GM21529 (cell line): ENCODE measurements around the gene YBX2.

Source experiments
- ATAC-seq: cut with Tn5 transposase; IDR thresholded peaks from one replicate; pipeline ENCODE4 v1.9.1; 2021; ENCODE audit not compliant: unreplicated experiment

The YBX2 gene

DNA sequence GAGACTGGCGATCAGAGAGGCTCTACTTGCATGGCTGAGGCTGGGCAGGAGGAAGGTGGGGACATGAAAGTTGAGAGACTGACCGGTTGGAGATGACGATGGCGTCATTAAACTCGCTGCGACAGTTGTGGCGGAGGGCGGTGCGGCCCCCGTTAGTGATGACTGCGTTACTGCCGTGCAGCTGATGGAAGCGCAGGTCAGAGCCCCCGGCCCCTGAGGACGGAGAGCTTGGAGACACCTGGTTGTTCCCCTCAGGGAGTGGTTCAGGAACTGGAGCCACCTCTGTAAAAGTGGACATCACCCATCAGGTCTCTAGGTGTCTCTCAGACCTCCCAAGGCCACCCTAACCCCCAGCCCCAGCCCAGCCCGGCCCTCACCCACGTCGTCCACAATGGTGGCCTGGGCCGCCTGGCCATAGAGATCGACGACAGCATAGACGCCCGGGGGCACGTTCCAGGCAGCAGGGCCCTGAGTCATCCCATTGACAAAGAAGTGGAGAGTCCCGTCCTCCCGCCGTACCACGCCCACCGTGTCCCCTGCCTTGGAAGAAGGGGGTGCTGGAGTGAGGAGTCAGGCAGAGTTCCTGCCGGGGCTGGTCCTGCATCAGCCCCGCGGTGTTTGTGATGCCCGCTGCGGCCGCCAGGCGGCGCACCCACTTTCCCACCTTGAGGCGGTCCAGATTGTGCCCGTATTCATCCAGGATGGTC, 29.4 kb upstream of the YBX2 start:
- no peak for ATAC-seq

DNA sequence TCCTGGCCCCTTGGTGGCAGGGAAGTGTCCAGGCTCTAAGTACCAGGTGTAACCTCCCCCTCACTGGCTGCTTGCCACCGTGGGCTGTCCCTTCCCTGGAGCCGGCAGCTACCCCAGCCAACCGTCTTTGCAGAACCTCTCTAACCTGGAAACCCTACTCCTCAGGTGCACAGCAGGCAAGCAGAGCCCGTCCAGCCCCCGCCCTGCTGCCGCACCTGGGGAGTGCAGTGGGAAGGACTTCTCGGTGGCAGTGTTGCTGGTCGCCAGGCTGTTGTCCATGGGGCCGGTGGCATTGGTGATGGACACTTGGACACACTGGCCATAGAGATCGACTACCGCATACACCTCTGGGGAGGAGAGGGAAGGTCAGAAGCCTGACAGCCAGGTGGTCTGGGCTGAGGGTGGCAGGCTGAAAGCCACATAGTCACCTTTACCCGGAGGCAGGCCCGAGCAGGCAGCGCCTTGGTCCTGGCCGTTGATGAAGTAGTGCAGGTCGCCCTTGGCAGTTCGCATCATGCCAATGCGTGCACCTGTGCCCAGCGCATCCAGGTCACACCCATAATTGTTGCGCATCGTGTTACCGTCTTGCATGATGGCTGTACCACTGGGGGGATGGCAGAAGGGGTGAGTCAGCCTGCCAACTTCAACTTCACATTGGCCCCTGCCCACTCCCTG, 28.2 kb upstream of the YBX2 start:
- no peak for ATAC-seq

DNA sequence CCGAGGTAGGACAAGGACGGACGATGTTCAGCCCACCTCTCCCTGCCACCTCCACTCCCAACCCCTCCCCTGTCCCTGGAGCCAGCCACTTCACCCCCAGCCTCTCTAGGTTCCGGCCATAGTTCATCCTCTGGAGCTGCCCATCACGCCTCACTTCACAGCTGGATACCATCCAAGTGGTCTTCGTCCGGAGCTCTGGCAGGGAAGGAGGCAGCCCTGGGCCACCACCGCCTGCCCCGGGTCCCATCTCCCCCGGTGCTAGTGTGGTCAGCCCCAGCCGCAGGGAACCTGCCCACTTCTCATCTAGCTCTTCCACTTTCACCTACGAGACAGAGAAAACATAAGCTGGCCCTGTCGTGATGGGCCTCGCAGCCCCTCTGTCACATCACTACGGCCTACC, 27.0 kb upstream of the YBX2 start:
- no peak for ATAC-seq

DNA sequence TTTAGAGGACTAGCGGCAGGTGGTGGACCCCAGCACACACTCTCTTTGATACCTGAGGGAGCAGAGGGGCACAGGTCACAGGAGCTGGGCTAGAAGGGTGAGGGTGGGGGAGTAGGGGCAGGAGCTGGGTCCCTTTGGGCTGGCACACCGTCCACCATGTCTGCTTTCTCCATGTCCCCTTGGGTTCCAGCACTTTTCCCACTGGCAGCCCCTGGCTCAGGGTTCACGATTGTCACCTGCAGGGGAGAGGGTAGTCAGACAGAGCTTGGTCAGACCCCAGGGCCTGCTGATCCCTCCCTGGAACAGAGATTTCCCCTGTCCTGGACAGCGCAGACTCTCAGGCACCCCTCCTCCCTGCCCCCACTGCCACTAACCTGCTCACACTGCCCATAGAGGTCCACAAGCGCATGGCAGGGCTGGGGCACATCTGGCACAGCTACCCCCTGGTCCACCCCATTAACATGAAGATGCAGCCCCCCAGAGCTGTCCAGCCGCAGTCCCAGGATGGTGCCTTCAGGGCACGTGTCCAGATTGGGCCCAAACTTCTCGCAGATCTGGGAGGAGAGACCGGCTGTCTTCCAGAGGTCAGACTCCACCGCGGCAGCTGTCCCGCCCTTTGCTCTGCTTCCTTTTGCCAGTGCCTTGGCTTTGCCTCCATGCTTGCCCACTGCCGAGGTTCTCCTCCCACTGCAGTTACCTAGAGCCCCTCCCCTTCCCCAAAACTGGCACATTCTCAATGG, 23.9 kb upstream of the YBX2 start:
- no peak for ATAC-seq

DNA sequence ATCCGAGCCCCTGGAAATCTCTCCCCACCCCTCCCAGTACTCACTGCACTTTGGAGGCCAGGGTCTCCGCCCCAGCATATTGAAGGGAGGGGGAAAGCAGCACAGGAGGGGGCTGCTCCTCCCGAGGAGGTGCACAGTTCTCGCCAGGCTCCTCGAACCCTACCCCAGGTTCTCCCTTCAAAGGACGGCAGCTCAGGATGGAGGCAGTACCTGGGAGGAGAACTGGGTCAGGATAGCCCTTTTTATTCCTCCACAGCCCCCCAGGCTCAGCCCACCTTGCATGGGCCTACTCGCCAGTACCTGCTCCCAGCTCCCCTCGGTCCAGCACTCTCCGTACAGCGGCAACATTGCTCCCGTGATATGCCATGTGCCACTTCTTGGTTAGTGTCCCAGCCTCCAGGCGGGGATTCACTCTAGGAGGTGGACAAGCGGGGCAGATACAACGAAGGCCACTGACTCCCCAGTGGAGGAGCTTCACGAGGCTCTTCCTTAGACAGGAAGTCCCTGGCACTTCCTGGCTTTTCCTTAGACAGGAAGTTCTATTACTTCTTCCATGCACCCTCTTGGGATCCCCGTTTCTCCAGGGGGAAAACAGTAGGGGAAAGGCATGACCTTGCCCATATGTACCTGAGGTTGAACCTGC, 22.8 kb upstream of the YBX2 start:
- ATAC-seq: no peak

DNA sequence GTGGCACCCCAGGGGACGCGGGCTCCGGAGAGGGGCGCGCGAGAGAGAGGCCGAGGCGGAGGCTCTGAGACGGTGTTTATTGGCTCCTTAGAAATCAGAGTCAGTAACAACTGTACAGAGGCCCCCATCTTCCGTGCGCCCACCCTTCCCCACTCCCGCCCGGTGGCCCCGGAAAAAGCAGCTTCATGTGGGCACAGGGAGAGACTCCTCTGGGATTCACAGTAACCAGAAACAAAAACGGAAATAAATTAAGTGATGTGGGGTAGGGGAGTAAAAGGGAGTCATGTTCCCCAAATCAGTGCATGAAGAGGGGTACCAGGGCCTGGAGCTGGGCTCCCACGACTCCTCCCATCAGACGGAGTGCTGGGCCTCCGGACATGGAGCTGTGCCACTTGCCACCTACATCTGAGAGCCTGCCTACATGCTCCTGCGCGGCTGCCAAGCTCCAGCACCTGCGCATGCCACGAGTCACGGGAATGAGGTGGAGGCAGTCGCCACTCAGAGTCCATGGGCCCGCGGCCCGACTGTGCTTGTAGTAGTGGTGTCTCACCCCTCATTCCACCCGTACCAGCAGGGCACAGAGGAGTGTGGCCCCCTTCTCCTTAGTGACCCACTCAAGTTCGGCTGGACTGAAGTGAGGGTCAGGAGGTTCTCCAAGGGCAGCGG, 21.3 kb upstream of the YBX2 start:
- no peak for ATAC-seq

DNA sequence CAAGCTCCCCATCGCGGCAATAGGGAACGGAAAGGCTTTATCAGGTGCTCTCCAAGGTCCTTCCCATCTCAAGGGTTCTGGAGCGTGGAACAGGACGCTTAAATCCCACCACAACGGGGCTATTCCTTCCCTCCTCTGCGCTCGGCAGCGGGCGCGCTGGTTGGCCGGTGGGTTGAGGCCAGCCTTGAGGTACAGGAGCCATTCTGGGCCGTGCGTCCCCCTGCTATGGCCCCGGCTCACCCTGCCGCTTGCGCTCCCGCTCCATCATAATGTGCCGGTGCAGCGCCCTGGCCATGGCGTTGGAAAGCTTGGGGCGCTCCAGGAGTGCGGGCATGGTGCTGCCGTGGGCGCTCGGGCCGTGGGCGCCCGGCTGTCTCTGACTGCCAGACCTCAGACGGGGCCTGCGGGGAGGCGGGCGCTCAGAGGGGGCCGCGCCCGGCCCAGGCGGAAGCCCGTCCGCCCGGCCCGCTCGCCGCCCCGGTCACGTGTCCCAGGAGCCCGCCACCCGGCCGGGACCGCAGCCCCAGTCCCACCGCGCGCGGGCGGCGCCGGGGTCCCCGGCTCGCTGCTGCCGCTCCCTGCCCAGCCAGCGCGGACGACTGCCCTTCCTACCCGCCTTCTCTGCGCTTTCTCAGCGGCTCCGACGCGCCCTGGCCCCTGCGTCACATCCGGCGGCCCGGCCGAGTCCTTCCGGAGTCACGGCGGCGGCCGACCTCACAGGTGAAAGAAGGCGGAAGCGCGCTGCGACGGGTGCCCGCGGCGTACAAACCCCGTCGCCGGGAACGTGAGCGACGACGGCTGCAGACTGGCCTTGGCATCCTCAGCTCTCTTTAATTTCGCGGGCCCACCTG, 20.5 kb upstream of the YBX2 start, which contains the start of gene GPS2:
TSS of gene GPS2 (minus strand) at position 642 of the 851 bp plus-strand sequence. CDS start at position 334, 308 bp downstream.
- ATAC-seq: peak; percentile 63

DNA sequence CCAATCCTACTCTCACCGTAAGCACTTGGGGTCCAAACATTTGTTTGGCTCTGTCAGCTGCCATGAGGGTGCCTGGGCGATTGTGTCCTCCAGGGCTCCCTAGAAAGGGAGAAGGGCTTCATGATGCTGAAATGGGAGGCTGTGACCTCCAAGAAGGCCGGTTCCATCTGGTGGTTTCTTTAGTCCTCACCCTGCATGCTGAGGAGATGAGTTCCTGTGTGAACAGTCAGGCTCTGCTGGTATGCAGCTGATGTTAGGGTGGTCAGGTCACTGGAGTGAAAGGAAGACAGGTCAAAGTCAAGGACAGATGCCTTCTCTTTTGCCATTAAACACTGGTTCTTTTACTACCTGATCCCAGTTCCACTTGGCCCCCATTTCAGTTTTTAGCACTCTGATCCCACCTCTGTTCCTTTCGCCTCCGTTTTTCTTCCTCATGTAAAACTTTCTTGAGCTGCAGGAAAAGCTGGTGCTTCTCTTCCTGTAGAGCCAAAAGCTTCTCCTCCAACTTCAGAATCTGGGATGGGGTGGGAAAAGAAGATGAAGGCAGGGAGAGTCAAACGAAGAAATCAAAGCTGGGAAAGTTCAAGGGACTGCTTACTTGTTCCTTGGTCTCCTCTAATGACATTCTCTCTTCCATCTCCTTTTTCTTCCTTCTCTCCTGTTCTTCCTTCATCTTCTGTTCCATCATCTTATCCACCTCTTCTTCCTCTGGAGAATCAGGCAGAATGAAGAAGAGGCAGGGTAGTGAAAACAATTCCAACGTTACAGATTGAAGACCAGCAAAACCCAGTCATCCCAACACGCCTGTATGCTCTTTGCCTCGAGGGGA, 19.7 kb upstream of the YBX2 start:
- ATAC-seq: no peak

DNA sequence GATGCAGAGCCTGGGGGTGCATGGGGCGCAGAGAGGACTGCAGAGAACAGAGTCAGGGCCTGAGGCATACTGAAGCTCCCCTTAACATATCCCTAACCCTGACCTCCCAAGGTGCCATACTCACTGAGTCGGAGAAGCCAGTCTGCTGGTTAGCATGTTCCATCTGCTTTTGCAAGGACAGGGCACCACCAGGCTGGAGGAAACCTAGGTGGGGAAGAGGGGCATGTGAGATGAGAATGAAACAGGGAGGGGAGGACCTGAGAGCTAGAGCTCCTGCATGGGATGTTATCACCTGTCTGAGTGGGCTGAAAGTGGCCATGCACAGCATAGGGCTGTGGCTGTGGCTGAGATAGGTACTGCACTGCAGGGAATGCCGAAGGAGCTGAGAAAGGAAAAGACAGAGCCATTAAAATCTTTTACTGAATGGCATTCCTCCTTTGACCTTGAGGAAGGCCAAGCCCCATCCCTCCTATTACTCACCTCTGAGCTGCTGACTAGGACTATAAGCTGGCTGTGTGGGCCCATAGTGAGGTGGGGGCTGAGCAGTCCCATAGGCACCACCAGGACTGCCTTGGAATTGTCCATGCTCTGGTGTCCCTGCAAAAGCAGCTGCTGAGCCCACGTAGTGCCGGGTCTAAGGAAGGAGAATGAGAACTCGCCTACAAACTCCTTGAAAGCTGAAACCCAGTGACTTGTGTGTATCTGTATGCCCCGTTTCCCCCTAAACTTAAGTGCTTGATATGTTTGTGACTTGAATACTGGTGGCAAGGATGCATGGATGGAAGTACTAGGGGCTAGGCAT, 18.9 kb upstream of the YBX2 start:
- ATAC-seq: no peak

DNA sequence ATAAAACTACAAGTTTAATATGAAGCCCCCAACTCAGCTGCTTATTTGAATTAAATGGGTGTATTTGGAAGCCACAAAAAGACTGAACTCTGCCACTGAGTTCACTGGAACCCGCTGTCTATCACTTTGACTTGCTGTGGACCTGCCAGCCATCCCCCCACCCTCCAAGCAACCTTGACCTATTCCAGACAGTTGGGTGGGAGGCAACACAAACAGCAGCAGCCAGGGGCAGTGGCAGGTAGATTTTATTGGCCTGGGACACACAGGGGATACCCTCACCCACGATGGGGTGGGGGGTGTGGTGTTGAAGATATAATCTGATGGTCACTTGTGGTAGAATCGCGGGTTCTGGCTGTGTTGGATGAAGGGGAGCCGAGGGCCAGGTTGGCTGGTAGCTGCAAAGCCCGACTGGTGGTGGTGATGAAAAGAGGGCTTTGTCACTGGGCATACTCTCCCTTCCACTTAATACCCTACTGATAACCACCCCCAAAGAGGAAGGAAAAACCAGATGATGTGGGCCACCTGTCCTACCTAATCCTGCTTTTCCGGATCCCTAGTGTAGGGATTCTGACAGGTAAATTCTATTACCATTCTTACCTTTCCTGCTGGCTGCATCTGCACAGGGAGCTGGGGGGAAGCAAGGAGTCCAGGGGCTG, 18.1 kb upstream of the YBX2 start:
- ATAC-seq: no peak

DNA sequence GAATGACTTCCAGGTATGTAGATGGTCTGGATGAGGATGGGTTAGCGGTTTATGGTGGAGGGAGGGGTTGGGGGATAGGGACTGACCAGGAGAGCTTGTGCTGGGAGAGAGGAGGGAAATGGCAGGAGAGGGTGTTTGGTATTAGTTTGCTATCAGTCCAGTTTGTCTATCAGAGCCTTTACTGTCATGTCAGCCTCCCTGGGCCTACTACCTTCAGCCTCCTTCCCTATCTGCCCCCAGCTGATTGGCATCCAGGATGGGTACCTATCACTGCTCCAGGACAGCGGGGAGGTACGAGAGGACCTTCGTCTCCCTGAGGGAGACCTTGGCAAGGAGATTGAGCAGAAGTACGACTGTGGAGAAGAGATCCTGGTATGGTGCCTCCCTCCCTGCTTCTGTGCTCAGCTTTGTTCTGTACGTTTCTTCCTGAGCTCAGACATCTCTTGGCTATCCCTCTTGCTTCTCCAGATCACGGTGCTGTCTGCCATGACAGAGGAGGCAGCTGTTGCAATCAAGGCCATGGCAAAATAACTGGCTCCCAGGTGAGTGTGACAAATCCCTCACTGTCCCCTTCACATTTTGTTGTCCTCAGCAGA, 16.8 kb upstream of the YBX2 start:
- ATAC-seq: no peak

DNA sequence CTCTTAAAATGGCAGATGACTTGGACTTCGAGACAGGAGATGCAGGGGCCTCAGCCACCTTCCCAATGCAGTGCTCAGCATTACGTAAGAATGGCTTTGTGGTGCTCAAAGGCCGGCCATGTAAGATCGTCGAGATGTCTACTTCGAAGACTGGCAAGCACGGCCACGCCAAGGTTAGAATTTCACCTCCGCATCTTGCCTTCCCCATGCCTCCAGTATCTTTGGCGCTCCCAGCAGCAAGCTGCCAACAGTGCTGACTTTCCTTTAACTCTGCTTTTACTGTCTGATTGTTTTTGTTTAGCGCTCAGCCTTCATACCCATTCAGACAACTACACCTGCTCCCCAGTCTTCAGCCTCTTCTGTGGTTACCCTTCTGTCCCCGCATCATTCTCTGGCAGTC, 15.2 kb upstream of the YBX2 start:
- no peak for ATAC-seq

DNA sequence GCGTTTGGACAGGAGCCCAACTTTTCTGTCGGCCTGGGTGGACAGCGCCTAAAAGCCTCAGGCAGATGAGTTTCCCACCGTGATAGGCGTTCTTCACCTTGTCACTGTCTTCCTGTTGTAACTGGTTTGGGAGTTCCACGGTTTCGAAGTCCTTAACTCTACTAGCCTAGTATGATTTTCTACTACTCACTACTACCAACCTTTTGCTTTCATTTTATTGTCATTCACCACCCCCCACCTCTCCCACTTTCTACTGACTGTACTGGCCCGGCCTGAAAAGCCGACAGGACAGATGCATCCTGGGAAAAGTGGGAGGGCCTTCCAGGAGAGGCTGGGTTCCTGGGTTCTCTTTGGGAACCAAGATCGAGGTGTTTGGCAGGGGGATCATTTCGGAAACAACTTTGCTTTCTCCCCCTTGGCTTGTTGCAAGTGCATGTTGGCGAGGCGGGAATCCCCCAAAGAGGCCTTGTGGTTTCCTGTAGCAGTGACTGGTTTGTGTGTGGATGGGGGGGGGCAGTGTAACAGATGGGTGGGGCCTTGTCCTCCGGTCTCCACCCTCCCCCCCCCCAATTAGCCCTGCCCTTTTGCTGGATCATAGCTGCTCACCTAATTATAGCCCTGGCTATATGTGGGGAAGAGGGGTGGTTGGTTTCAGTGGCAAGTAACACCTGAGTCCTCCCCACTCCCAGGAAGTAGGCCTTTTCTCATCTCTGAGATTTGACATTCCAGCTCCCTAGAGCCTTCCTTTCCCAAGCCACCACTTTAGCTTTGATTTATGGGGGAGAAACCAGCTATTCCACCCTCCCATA, 14.4 kb upstream of the YBX2 start:
- no peak for ATAC-seq

DNA sequence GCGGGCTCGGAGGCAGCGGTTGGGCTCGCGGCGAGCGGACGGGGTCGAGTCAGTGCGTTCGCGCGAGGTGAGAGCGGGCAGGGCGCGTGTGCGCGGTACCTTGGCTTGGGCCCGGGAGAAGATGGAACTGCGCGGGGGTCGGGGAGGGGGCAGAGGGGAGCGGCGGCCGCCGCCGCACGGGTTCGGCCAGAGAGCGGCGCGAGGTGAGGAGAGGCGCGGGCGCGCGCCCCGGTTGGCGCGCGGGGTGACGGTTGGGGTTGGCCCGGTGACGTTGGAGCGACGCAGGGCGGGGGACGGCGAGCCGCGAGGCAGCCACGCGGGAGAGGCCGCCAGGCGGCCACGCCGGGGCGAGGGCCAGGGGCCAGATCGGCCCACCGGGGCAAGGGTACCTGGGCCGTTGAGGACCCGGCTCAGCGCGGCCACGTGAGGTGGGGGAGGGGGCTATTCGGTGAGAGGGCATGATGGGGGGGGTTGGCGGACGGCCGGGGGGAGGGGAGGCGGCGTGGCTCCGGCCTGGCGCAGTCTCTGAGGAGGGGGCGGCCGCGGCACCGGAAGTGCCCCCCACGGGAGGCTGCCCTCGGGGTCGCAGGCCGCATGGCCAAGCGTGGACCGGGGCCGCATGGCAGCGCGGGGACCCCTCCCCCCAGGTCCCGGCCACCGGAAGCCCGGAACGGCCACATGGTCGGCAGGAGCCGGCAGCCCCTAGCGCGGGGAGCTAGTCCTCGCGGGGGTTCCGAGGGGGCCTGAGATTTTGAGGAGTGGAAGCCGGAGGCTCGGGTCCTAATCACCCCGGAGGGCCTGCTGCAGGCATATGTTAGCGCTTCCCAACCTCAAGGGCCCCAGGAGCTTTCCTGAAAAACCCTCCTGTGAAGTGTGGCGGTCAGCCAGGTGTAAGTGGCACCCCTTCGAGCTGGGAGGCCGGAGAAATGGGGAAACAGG, 13.5 kb upstream of the YBX2 start:
- peak; percentile 7 for ATAC-seq

DNA sequence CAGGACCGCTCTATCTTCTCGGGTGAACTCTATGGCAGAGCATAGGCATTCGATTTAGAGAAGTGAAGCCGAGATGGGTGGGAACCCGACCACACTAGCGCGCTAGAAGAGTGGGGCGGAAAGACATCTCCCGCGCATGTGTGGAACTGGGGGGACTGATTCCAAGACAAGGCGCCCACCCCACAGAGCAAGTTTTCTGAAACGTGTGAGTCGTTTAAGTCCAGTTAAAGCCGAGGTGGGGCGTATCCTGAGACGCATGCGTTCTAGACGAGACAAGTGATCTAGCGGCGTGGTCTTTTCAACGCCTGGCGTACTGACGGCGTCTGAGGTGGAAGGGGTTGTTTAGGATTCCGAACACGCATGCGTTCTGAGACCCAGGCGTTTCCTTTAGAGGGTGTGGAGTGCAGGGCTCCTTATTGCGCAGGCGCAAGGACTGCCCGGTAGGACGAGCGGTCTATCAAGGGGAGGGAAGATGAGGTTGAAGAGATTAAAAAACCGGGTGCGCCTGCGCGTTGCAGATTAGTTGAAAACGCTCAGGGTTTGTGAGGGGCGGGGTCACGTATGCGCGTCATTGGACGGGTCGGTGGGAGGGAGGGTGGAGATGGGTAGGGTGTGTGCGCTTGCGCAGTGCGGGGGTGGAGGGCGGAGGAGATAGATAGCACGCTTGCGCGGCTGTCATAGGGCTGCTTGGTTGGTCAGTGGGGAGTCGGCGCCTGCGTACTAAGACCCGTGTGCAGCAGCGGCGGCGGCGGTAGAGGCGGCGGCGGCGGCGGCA, 12.7 kb upstream of the YBX2 start, which contains the start of gene EIF5A:
TSS of gene EIF5A (plus strand) at position 718 of the 775 bp plus-strand sequence. CDS start 2,008 bp downstream, outside the sequence.
- ATAC-seq: peak; percentile 59
